Fibroblast of the aortic adventitia (primary cell): ENCODE results near the gene LTK. TPM values are rescaled to one million over a fixed set of nuclear protein-coding genes. Genes with fewer than 3 reads are reported as not detected.

Source experiments
- DNase-seq: peaks from one replicate; pipeline ENCODE4 v3.0.0-alpha.2; 2010; ENCODE audit warnings: low read depth
- H3K4me3 ChIP-seq: 2 replicates; pipeline ENCODE4 v1.5.1; 2011; ENCODE audit warnings: low read depth, mild to moderate bottlenecking, control low read depth, low read length, moderate library complexity
- CTCF ChIP-seq: IDR thresholded peaks from 2 replicates; pipeline ENCODE4 v1.5.1; 2011; ENCODE audit warnings: mild to moderate bottlenecking, low read length, control low read depth, inconsistent platforms; ENCODE audit not compliant: insufficient read depth
- total RNA-seq: library from RNA; depleted of rRNA; stranded (reverse); fragments of >200 nt; gene quantifications from 2 replicates; pipeline ENCODE4 v1.2.3, GENCODE V29; 2012; ENCODE audit warnings: low replicate concordance

LTK gene
- total RNA-seq, 1 donor = under 0.01 TPM

DNA sequence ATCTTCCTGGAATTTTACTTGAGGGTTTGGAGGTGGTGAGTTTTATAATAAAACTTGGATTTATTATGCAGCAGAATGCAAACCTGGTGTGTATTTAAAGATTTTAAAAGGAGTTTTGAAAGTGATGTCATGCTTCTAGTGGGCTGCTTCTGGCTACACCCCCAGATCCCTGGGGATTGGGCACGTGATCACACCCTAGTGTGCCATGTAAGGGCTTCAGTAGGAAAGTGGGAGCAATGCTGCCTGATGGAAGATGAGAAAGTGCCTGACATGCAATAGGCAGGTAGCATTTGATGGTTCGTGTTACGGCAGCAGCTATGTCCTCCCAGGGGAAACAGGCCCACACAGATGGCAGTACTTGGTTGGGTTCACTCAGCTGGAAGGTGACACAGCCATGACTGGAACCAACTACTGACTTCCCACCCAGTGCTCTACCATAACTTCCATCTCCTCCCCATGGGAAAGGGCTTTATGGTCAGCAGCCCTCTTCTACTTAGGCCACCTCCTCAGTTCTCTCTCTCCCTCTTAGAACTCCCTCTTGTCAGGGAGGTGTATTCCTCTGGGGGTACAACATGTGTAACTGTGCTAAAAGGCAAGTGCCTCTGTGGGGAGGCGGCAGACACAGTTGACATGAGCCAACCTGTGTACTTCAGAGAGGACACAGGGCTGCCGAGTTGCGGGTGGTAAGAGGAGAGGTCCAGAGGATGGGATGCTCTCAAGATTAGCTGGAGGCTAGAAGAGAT lies 14.3 kb downstream of the LTK start:
- no peak overlapping the region for H3K4me3 ChIP-seq
- TF ChIP-seq CTCF = no peak
- no peak for DNase-seq

- TF ChIP-seq CTCF = no peak
- H3K4me3 ChIP-seq = no peak overlapping the region
- DNase-seq = no peak
These were observed 15.0 kb downstream of the LTK start for GRCh38 chr15:41498657-41499056.

- TF ChIP-seq CTCF = no peak
- no peak overlapping the region for H3K4me3 ChIP-seq
- no peak for DNase-seq
These were observed 17.7 kb downstream of the LTK start for GRCh38 chr15:41495736-41496599.

- no peak for TF ChIP-seq CTCF
- no peak for DNase-seq
- no peak overlapping the region for H3K4me3 ChIP-seq
These were observed 18.5 kb downstream of the LTK start for GRCh38 chr15:41494922-41495735.

DNA sequence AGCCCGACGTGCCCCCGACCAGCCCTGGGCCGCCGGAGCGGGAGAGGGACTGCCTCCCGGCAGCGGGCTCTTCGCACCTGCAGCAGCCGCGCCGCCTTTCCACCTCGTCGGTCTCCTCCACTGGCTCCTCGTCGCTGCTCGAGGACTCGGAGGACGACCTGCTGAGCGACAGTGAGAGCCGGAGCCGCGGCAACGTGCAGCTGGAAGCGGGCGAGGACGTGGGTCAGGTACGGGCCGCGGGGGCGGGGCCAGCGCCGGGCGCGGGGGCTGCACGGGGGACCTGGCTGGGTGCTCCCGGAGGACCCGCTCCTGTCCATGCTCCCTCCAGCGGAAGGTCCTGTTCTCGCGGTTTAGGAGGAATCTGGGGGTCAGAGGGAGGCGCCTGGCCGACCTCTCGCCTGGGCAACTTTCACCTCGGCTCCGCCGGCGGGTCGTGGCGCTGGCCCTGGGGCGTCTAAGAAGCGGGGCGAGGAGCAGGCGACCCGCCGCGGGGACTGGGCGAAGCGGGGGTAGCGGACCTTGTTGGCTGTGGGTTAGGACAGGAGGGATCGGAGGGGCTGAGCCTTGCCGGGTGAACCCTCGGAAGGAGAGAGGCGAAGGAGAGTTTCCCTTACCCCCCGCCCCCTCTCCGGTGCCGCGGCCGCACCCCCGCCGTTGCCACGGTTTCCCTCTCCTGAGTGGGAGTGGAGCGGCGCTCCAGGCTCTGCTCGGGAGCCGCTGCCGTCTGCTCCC lies 19.3 kb downstream of the LTK start:
- no peak for TF ChIP-seq CTCF
- no peak for DNase-seq
- H3K4me3 ChIP-seq = peak overlapping the region; percentile 35

GRCh38 chr15:41493902-41494189 lies 19.8 kb downstream of the LTK start:
- TF ChIP-seq CTCF = no peak
- DNase-seq = no peak
- H3K4me3 ChIP-seq = peak overlapping the region; percentile 64
